Heart right ventricle (tissue), 16 donors: ENCODE results near the gene MCCC1. TPM values are rescaled to one million over a fixed set of nuclear protein-coding genes. Genes with fewer than 3 reads are reported as not detected.
A peak's percentile ranks its signal among the peaks of the same experiment; 100 is the strongest.

Source experiments
- ATAC-seq, 8 donors: fragments of 200-7000 bp; cut with Tn5 transposase; one replicate each; pipeline ENCODE4 v1.9.1; 2020; ENCODE audit warnings: mild to moderate bottlenecking in 8 of 8, moderate library complexity in 8 of 8, moderate number of reproducible peaks in 1 of 8
- DNase-seq, 2 donors: peaks; one replicate each; pipeline ENCODE4 v3.0.0-alpha.2; 2020
- H3K27ac ChIP-seq, 10 donors: fragments of 200-600 bp; sonication (generic) in 2 of 10; one replicate each; pipeline versions ENCODE4 v1.5.0 to v1.8.0; 2020 to 2022; ENCODE audit warnings: mild to moderate bottlenecking in 3 of 10
- H3K27me3 ChIP-seq, 7 donors: fragments of 200-600 bp; one replicate each; pipeline ENCODE4 v1.8.0; 2021 to 2022; ENCODE audit warnings: mild to moderate bottlenecking in 2 of 7
- H3K36me3 ChIP-seq, 9 donors: fragments of 200-600 bp; sonication (generic) in 1 of 9; one replicate each; pipeline versions ENCODE4 v1.5.0 to v1.8.0; 2020 to 2022; ENCODE audit warnings: mild to moderate bottlenecking in 2 of 9
- H3K4me1 ChIP-seq, 9 donors: fragments of 200-600 bp; sonication (generic) in 1 of 9; one replicate each; pipeline versions ENCODE4 v1.5.0 to v1.8.0; 2020 to 2022; ENCODE audit warnings: mild to moderate bottlenecking in 4 of 9
- H3K4me3 ChIP-seq, 10 donors: fragments of 200-600 bp; sonication (generic) in 2 of 10; one replicate each; pipeline versions ENCODE4 v1.5.0 to v1.8.0; 2020 to 2022; ENCODE audit warnings: mild to moderate bottlenecking in 7 of 10, moderate library complexity in 2 of 10
- H3K9me3 ChIP-seq, 11 donors: fragments of 200-600 bp in 10 of 11; sonication (generic) in 2 of 11; one replicate each; pipeline versions ENCODE4 v1.5.0 to v1.8.0; 2013 to 2022; ENCODE audit warnings: mild to moderate bottlenecking in 2 of 11, control low read depth in 1 of 11, moderate library complexity in 1 of 11
- WGBS, 2 donors: extraction: QIAGEN DNeasy Blood & Tissue Kit; methylation state at CpG; one replicate each; pipeline ENCODE4 v1.1.7; 2013; ENCODE audit warnings: inconsistent platforms in 1 of 2; 5-methylcytosine and 5-hydroxymethylcytosine counted together
- intact Hi-C, 10 donors: fragments of 100-400 bp; cut with DNase I; formaldehyde crosslinking; loops; one replicate each; pipeline versions ENCODE4 v1.11.1 to v1.14.2; 2022
- polyA plus RNA-seq, 2 donors: library from polyadenylated mRNA; stranded (reverse); fragments of 200-250 nt; gene quantifications; one replicate each; pipeline ENCODE4 v1.2.3, GENCODE V29; 2013
- total RNA-seq, 10 donors: library from RNA; stranded (reverse); fragmentation: NEBNext Ultra II Directional in 3 of 10; extraction: Animal tissue kit (Norgen Biotek cat#: 25700) in 3 of 10; gene quantifications; one replicate each; pipeline versions ENCODE4 v1.2.1 to v1.2.4, GENCODE V29; 2021 to 2023
- TF ChIP-seq, protein P1 (sequence below), 9 donors: fragments of 200-600 bp; sonication (generic) in 2 of 9; IDR thresholded peaks; one replicate each; pipeline versions ENCODE4 v1.5.0 to v1.8.0; 2021 to 2022; ENCODE audit warnings: antibody characterized with exemption in 9 of 9, mild to moderate bottlenecking in 5 of 9, moderate library complexity in 1 of 9
- donor health status: Arrhythmogenic right ventricular cardiomyopathy.
- donor health status: ischemic (EF 13 %, LVEDD 7.1; RV severe dilation, severe dysfunction).
- donor health status: healthy with polysubstance abuse.
- donor health status: DM: no; HTN: yes; CAD: no.
- donor health status: DM: no; HTN: no; CAD: no.
- donor health status: ischemic (EF 25% LVEDD 6.9; RV normal size, moderate dysfunction).
- donor health status: ischemic (EF 25% LVEDD 5.7; RV mildly dilated, moderate dysfunction).
- donor health status: healthy.
- donor health status: DM: yes; HTN: yes; CAD: no.
- donor health status: Ischemic cardiomyopathy.
- donor health status: ischemic (EF 35%, LVEDD 5.7; RV mildly dilated, moderate dysfunction).
- donor health status: nonischemic (EF 11% LVEDD 7.7; RV severe dilation, severe dysfunction).
- donor health status: DM: yes; HTN: yes; CAD: no.
- donor health status: PGD.
- donor health status: ischemic (EF 29% LVEDD 5.4; RV normal size, mild dysfunction).
- donor health status: nonischemic (EF 23%, LVEDD 6.1; RV moderate dilation, normal function).

The MCCC1 gene
- total and polyA plus RNA-seq, 12 donors = 28.9 to 62.9 (median 46.0) TPM

DNA sequence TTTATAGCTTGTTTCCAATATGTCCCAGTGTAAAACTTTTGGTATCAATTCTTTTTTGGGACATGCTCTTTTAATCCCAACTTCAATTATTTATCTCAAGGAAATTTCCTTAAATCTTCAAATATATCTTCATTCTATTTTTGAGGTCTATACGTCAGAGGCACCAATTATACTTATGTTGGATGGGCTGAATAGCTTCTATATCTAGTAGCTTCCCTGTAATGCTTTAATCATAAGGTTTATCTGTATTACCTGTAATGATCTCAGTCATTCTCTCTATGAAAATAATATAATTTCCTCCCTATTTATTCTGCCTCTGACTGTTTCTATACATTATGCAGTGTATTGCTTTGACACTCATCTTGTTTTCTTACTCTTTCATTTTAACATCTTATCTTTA is 29.9 kb upstream of the MCCC1 start:
- intact Hi-C loops = loop anchor here in 3 of 10 donors (10.0 kb wide), 1 partner anchor 56 kb away; no protein-coding TSS in a partner anchor

GRCh38 chr3:183128709-183129108 is 29.4 kb upstream of the MCCC1 start:
- peaks cover 0 to 24% (median 7%) of the 10 kb centered on the region in 11 donors for H3K9me3 ChIP-seq
- no peaks in the 10 kb centered on the region for H3K4me1 ChIP-seq
- no peaks in the 10 kb centered on the region for H3K36me3 ChIP-seq
- H3K27me3 ChIP-seq = peaks cover 0 to 12% (median 0%) of the 10 kb centered on the region in 7 donors
- TF ChIP-seq, protein P1, sequence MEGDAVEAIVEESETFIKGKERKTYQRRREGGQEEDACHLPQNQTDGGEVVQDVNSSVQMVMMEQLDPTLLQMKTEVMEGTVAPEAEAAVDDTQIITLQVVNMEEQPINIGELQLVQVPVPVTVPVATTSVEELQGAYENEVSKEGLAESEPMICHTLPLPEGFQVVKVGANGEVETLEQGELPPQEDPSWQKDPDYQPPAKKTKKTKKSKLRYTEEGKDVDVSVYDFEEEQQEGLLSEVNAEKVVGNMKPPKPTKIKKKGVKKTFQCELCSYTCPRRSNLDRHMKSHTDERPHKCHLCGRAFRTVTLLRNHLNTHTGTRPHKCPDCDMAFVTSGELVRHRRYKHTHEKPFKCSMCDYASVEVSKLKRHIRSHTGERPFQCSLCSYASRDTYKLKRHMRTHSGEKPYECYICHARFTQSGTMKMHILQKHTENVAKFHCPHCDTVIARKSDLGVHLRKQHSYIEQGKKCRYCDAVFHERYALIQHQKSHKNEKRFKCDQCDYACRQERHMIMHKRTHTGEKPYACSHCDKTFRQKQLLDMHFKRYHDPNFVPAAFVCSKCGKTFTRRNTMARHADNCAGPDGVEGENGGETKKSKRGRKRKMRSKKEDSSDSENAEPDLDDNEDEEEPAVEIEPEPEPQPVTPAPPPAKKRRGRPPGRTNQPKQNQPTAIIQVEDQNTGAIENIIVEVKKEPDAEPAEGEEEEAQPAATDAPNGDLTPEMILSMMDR (IDR thresholded peaks at IDR 0.05) = no peak
- WGBS, 2 donors = 89 to 95% methylated on average over 3 of the region's 3 CpGs
- DNase-seq (no peak), ATAC-seq (no peak)
- no peak overlapping the region for H3K4me3 ChIP-seq
- no peak overlapping the region for H3K27ac ChIP-seq
- intact Hi-C loops = loop anchor here in 3 of 10 donors (10.0 kb wide), 1 partner anchor 56 kb away; no protein-coding TSS in a partner anchor

More for the DNA sequence above, 29.9 kb upstream of the MCCC1 start:
- Histone ChIP-seq H3K36me3 (no peaks in the 10 kb centered on the region), H3K27me3 (peaks cover 0 to 12% (median 0%) of the 10 kb centered on the region in 7 donors), H3K4me3 (no peak overlapping the region), H3K4me1 (no peaks in the 10 kb centered on the region), H3K27ac (no peak overlapping the region), H3K9me3 (peaks cover 0 to 24% (median 7%) of the 10 kb centered on the region in 11 donors)
- 88 to 90% methylated on average over 1 of the region's 1 CpG for WGBS, 2 donors
- TF ChIP-seq, protein P1 (IDR thresholded peaks at IDR 0.05) = no peak
- no peak for ATAC-seq
- DNase-seq = no peak

GRCh38 chr3:183123891-183124290 is 24.6 kb upstream of the MCCC1 start:
- Histone ChIP-seq H3K36me3 (no peaks in the 10 kb centered on the region), H3K4me3 (no peak overlapping the region), H3K27ac (no peak overlapping the region), H3K27me3 (peaks cover 0 to 7% (median 0%) of the 10 kb centered on the region in 7 donors), H3K4me1 (peaks cover 0 to 8% (median 0%) of the 10 kb centered on the region in 9 donors), H3K9me3 (peaks cover 0 to 9% (median 0%) of the 10 kb centered on the region in 11 donors)
- intact Hi-C loops = loop anchor here (2.0 to 10.0 kb wide), 8 partner anchors 58 to 263 kb away; no protein-coding TSS in a partner anchor
- WGBS, 2 donors = 68 to 77% methylated on average over 4 of the region's 4 CpGs
- TF ChIP-seq, protein P1 (IDR thresholded peaks at IDR 0.05) = no peak
- no peak for ATAC-seq
- DNase-seq = no peak

DNA sequence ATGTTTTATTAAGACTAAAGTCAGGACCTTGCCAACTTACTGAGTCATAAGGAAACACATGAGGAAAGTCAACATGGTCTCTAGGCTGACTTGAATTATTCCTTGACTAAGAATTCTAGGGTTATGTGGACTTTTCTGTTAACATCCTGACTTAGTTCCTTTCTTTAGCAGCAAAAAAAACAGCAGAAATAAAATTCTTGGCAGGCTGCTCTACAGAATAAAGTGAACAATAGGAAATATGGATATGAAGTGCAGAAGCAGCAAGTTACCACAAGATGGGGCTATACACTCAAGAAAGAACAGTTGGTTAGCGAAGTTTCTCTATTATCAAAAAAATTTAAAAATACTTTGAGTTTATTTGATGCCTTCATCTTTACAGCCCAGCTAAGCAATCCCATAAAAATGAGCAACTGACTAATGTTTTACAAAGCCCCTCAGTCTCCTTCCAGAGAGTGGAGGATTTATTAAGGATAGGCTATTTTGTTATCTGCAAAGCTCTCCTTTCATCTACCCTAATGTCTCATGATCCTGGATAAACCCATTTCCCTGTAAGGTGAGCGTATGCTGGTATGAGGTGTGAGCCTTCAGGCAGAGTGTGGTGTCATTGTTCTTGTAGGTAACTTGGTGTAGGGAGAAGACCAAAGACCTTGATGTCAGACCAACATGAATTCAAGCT is 23.1 kb upstream of the MCCC1 start:
- no peak overlapping the region for H3K27ac ChIP-seq
- H3K9me3 ChIP-seq = no peaks in the 10 kb centered on the region
- no peak overlapping the region for H3K4me3 ChIP-seq
- ATAC-seq (peak in 3 of 8 donors; percentile 22 to 60 (median 57)), DNase-seq (no peak)
- TF ChIP-seq, protein P1 (IDR thresholded peaks at IDR 0.05) = peak; percentile 67 to 92 (median 86)
- intact Hi-C loops = loop anchor here (1.0 to 10.0 kb wide), 10 partner anchors 60 to 265 kb away; no protein-coding TSS in a partner anchor
- H3K27me3 ChIP-seq = peaks cover 0 to 22% (median 12%) of the 10 kb centered on the region in 7 donors
- H3K36me3 ChIP-seq = no peaks in the 10 kb centered on the region
- peaks cover 0 to 8% (median 0%) of the 10 kb centered on the region in 9 donors for H3K4me1 ChIP-seq
- 14 to 15% methylated on average over 2 of the region's 2 CpGs for WGBS, 2 donors
